ENCODE measurements around the gene PCNX2. TPM values are rescaled to one million over a fixed set of nuclear protein-coding genes. Genes with fewer than 3 reads are reported as not detected.

Gene PCNX2
- total and polyA plus RNA-seq, 2 of the 8 experiments (the other 6 are each of a cell fraction or from before 2014, with no cell fraction given): 46.1 to 57.6 TPM

- TF ChIP-seq USF2 (IDR thresholded peaks at IDR 0.05; ENCODE audit: low read length) (peak; percentile 41), HDAC6 (IDR thresholded peaks at IDR 0.05; ENCODE audit: low read depth, low read length) (no peak), RAD21 (IDR thresholded peaks at IDR 0.05 in 1 of 2, conservative IDR thresholded peaks at IDR 0.05 in 1 of 2; ENCODE audit: low read depth in 2 of 2, low read length in 2 of 2) (peak; percentile 40 to 58; a peak in 3 of 4 replicates), HDAC2 (IDR thresholded peaks at IDR 0.05; ENCODE audit: borderline replicate concordance in 1 of 2, low read depth in 2 of 2, low read length in 2 of 2) (no peak), FOSL1 (IDR thresholded peaks at IDR 0.05; ENCODE audit: insufficient read depth, low read depth, low read length) (no peak), KDM5A (IDR thresholded peaks at IDR 0.05; ENCODE audit: low read length) (no peak), KDM1A (IDR thresholded peaks at IDR 0.05; ENCODE audit: borderline replicate concordance, low read length) (no peak), SIRT6 (IDR thresholded peaks at IDR 0.05; ENCODE audit: low read length) (no peak)
Observed at GRCh38 chr1:232980355-232980978, 315.1 kb downstream of the PCNX2 start (continued).
